ENCODE measurements around the gene GNAO1.

Gene GNAO1

DNA sequence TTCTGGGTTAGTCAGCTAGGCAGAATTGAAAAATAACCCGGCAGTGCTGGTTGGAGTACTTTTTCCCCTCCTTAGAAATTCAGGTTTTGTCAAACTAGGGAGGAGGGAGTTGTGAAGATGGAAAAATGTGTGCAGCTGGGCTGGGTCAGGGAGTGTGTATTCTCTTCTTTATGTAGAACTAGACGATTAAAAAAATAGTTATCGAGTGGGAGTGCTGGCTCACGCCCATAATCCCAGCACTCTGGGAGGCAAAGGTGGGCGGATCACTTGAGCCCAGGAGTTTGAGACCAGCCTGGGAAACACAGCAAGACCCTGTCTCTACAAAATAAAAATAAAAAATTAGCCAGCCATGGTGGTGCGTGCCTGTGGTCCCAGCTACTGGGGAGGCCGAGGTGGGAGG lies 106.4 kb downstream of the GNAO1 start:
- no peak overlapping the region for H2AFZ ChIP-seq (ENCODE audit: low read depth, low read length)
- no peaks in the 10 kb centered on the region for H3K9me3 ChIP-seq (ENCODE audit: low read length)
- H3K4me3 ChIP-seq (ENCODE audit: low read length) = no peak overlapping the region
- H3K36me3 ChIP-seq (ENCODE audit: insufficient read depth, low read length) = no peaks in the 10 kb centered on the region
- no peaks in the 10 kb centered on the region for H3K27me3 ChIP-seq (ENCODE audit: insufficient read depth, low read length)
- H3K4me1 ChIP-seq (ENCODE audit: insufficient read depth, low read length) = peaks cover 77% of the 10 kb centered on the region

DNA sequence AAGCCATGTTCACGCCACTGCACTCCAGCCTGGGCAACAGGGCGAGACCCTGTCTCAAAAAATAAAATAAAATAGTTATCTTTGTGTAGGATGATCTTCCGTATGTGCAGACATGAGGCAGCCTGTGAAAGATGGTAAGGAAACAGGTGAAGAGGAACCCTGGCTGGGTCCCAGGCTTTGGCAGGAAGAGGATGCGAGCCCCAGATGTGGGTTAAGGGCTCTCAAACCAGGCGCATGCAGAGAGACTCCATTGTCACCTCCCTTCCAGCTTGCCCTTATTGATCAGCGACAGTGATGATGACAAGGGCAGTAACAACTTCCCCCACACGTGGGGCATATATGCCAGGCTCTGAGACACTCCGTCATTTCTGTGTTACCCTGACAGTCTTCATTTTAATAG lies 106.8 kb downstream of the GNAO1 start:
- no peak overlapping the region for H3K4me3 ChIP-seq (ENCODE audit: low read length)
- H3K9me3 ChIP-seq (ENCODE audit: low read length) = no peaks in the 10 kb centered on the region
- H2AFZ ChIP-seq (ENCODE audit: low read depth, low read length) = no peak overlapping the region
- H3K4me1 ChIP-seq (ENCODE audit: insufficient read depth, low read length) = peaks cover 78% of the 10 kb centered on the region
- H3K36me3 ChIP-seq (ENCODE audit: insufficient read depth, low read length) = no peaks in the 10 kb centered on the region
- no peaks in the 10 kb centered on the region for H3K27me3 ChIP-seq (ENCODE audit: insufficient read depth, low read length)

DNA sequence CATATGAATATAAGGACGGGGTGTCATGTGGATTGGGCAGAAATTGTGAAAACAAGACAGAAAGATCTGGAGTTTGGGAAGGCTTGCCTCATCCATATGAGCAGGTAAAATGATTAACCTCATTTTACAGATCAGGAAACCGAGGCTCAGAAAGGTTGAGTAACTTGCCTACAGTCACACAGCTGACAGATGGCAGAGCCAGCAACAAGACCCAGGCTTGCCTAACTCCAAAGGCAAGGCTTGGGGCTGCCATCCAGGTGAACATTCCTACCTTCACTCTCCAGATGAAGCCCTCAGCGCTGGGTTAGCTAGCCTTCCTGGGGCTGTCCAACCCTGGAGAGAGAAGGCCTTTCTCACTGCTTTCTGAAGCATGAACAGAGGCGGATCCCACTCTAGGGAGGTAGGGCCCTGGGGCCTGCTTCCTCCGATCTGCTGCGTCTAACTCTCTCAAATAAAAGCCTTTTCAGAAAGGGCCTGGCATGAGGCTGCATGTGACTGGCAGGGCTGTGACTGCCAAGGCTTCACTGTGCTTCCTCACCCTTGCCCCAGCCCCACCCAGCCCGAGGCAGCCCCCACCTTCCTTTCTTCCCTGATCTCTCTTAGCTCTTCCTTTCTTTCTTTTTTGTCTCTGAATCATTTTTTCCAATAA lies 107.8 kb downstream of the GNAO1 start:
- Histone ChIP-seq H3K27me3 (ENCODE audit: insufficient read depth, low read length) (no peaks in the 10 kb centered on the region), H3K4me1 (ENCODE audit: insufficient read depth, low read length) (peaks cover 73% of the 10 kb centered on the region), H2AFZ (ENCODE audit: low read depth, low read length) (no peak overlapping the region), H3K36me3 (ENCODE audit: insufficient read depth, low read length) (no peaks in the 10 kb centered on the region), H3K4me3 (ENCODE audit: low read length) (no peak overlapping the region), H3K9me3 (ENCODE audit: low read length) (no peaks in the 10 kb centered on the region)

DNA sequence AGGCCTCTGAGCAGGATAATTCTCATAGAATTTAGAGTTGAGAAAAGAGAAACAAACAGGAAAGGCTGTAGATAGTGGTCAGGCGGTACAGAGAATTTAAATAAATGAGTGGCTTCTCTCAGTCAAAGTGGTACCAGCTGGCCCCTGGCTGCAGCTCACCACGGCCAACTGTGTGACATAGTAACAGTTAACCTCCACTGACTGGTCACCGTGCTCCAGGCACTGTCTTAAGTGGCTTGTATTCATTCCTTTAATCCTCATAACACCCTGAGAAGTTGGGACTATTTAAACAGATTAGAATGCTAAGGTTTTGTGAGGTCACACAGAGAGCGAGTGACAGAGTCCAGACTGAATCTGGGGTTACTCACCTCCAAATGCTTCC lies 108.9 kb downstream of the GNAO1 start:
- H3K27me3 ChIP-seq (ENCODE audit: insufficient read depth, low read length) = no peaks in the 10 kb centered on the region
- H2AFZ ChIP-seq (ENCODE audit: low read depth, low read length) = no peak overlapping the region
- H3K36me3 ChIP-seq (ENCODE audit: insufficient read depth, low read length) = no peaks in the 10 kb centered on the region
- H3K4me3 ChIP-seq (ENCODE audit: low read length) = no peak overlapping the region
- H3K4me1 ChIP-seq (ENCODE audit: insufficient read depth, low read length) = peaks cover 62% of the 10 kb centered on the region
- no peaks in the 10 kb centered on the region for H3K9me3 ChIP-seq (ENCODE audit: low read length)

DNA sequence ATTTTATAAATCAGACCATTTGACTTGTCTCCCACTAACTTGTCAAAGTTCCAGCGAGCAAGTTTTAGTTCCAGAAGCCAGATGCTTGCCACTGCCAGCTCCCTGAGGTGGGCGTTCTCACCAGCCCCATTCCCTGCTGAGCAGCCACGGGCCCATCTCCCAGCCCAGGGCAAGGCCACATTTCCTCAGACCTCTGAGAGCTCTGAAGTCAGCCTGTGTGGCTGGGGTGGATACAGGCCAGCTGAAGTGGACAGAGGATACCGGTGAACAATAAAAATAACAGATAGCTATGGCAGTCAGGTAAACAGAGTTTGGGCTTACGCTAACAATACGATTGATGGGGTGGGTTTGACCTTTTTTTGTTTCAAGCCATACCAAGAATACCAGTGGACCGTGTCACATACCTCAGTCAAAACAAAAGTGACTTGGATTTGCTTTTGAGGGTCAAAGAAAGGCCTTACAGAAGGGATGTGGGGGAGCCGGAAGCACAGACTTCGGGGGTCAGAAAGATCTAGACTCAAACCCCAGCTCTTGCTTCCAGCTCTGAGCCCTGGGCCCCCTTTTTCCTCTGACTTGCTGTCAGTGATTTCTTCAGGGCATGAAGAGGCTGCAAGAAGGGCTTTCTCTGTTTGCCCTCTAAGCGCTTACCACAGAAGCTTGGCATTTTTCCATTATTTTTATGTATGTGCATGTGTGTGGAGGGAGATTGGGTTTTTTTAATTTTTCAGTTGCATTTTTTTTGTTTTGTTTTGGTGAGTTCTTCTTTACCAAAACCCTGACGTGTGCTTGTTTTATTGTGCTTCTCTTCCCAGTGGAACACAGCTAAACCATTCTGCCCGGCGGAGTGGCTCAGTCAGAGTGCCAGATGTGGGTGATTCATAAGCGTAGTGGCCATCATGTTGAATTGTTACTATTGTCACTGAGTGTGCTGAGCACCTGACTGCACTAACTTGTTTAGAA lies 109.9 kb downstream of the GNAO1 start:
- Histone ChIP-seq H3K4me3 (ENCODE audit: low read length) (no peak overlapping the region), H2AFZ (ENCODE audit: low read depth, low read length) (no peak overlapping the region), H3K9me3 (ENCODE audit: low read length) (no peaks in the 10 kb centered on the region), H3K4me1 (ENCODE audit: insufficient read depth, low read length) (peaks cover 58% of the 10 kb centered on the region), H3K27me3 (ENCODE audit: insufficient read depth, low read length) (no peaks in the 10 kb centered on the region), H3K36me3 (ENCODE audit: insufficient read depth, low read length) (no peaks in the 10 kb centered on the region)

DNA sequence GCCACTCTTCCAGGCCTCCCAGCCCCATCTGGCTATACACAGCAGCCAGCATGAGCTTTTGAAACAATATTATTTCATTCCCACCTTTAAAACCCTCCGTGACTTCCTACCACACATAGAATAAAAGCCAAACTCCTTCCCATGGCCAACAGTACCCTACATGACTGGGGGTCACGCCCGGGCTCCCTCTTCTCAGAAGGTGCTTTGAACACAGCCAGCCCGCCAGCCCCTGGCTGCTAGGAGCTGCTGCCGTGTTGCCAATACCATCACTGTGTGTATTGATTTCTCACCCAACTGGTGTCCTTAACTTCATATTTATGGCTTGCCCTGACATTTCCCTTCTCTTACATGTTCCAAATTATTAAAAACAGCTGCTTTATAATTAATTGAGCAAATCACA lies 111.2 kb downstream of the GNAO1 start:
- peaks cover 52% of the 10 kb centered on the region for H3K4me1 ChIP-seq (ENCODE audit: insufficient read depth, low read length)
- H3K4me3 ChIP-seq (ENCODE audit: low read length) = no peak overlapping the region
- H3K9me3 ChIP-seq (ENCODE audit: low read length) = no peaks in the 10 kb centered on the region
- no peaks in the 10 kb centered on the region for H3K27me3 ChIP-seq (ENCODE audit: insufficient read depth, low read length)
- no peak overlapping the region for H2AFZ ChIP-seq (ENCODE audit: low read depth, low read length)
- H3K36me3 ChIP-seq (ENCODE audit: insufficient read depth, low read length) = no peaks in the 10 kb centered on the region

DNA sequence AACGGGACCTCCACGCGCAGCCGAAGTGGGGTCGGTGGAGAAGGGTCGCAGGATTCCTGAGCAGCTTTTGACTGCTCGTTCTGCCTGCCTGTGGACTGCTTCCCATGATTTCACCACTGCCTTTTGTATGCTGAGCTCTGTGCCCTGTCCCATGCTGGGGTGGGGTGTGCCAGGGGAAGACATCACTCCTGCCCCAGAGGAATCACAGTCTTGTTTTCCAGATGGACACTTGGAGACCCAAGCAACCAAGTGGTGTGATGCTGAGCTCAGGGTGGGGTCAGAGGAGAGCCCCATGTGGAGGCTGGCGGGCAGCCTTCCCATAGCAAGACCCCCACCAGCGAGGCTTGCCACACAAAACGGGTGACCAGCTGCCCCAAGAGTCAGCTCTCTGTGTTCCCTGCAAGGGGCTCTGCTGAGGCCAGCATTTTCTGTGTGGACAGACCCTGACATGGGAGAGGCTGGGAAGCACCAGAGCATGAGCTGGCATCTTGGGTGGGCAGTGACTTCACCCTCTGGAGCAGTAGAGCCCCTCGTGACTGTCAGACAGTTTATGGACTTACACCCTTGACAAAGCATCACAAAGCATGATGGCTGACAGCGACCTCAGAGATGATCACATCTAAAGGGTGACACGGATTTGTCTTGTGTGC lies 111.9 kb downstream of the GNAO1 start:
- Histone ChIP-seq H3K4me3 (ENCODE audit: low read length) (no peak overlapping the region), H3K4me1 (ENCODE audit: insufficient read depth, low read length) (peaks cover 46% of the 10 kb centered on the region), H3K36me3 (ENCODE audit: insufficient read depth, low read length) (no peaks in the 10 kb centered on the region), H3K9me3 (ENCODE audit: low read length) (no peaks in the 10 kb centered on the region), H3K27me3 (ENCODE audit: insufficient read depth, low read length) (no peaks in the 10 kb centered on the region), H2AFZ (ENCODE audit: low read depth, low read length) (no peak overlapping the region)

DNA sequence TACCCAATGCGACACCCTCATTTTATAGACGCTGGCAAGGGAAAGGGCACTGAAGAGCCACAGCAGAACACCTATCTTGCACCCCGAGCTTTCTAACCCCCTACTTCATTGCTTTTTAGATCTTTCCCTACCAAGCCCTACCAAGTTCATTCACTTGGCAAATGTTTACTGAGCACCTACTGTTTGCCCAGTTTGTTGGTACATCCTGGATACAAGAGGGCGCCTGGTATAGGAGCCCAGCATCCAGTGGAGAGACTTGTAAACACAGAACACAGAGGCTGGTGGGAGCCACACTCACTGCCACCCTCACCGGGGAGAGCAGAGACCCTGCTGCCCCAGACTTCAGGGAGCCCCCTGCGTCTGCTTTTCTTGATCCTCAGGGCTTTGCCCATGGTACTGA lies 112.6 kb downstream of the GNAO1 start:
- H3K27me3 ChIP-seq (ENCODE audit: insufficient read depth, low read length) = no peaks in the 10 kb centered on the region
- peaks cover 51% of the 10 kb centered on the region for H3K4me1 ChIP-seq (ENCODE audit: insufficient read depth, low read length)
- no peaks in the 10 kb centered on the region for H3K36me3 ChIP-seq (ENCODE audit: insufficient read depth, low read length)
- H3K4me3 ChIP-seq (ENCODE audit: low read length) = no peak overlapping the region
- no peaks in the 10 kb centered on the region for H3K9me3 ChIP-seq (ENCODE audit: low read length)
- no peak overlapping the region for H2AFZ ChIP-seq (ENCODE audit: low read depth, low read length)

DNA sequence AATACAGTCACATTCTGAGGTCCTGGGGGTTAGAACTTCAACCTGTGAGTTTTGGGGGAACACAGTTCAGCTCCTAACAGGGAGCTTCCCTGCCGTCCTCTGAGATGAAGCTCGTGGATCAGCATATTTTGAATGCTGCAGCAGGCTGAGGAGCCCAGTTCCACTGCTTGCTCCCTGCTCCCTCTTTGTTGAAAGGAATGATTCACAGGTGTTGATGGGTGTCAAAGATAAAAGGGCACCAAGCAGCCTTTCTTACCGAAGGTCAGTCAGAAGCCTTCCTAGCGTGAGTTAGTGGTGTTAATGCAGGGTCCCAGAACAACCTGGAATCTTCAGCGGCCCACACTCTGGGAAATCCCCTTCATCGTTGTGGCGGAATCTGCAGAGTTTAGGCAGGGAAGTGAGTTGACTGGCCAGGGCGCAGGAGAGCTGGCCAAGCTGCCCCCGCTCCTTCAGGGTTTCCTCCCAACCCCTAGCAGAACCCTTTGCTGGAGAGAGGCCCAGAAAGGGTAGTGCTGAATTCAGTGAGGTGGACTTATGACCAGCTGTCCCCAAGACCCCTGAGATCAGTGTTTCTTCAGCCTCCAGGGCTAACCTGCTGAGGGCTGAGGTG lies 114.8 kb downstream of the GNAO1 start:
- Histone ChIP-seq H2AFZ (ENCODE audit: low read depth, low read length) (no peak overlapping the region), H3K9me3 (ENCODE audit: low read length) (no peaks in the 10 kb centered on the region), H3K4me1 (ENCODE audit: insufficient read depth, low read length) (peaks cover 33% of the 10 kb centered on the region), H3K36me3 (ENCODE audit: insufficient read depth, low read length) (no peaks in the 10 kb centered on the region), H3K4me3 (ENCODE audit: low read length) (no peak overlapping the region), H3K27me3 (ENCODE audit: insufficient read depth, low read length) (no peaks in the 10 kb centered on the region)

DNA sequence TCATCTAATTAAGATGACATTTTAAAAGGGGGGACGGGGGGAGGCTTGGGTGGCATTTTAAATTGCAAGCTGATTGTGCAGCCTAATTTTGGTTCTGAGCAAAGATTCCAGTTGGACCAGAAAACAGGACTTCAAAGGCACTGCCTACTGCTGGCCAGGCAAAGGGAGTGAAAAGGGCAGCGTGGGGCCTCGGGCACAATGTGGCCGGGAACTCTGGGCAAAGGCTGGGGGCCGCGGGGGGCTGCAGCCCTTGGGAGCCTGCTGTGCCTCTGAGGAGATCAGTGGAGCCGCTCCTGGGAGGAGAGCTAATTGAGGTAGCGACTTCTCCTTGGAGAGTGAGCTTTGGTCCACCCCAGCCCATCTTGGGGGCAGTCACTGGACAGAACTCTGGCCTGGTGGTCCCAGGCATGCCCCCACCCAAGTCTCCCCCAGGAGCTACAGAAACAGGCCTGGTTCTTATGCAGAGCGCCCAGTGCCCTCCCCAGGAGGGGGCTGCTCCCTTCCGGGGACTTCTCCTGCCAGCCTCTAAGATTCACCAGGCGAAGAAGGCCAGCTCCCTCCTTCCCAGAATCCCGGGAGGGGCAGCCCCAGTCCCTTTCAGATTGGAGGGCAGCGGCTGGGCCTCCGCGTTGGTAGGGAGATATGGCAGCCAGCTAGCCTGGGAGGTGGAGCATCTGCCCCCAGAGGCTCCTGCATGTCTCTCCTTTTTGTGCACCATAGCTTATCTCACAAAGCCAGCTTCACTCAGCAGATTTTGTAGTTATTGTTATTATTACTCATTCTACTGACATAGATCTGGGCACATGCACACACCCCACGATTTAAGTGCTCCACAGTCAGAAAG lies 115.6 kb downstream of the GNAO1 start:
- Histone ChIP-seq H2AFZ (ENCODE audit: low read depth, low read length) (no peak overlapping the region), H3K27me3 (ENCODE audit: insufficient read depth, low read length) (no peaks in the 10 kb centered on the region)

DNA sequence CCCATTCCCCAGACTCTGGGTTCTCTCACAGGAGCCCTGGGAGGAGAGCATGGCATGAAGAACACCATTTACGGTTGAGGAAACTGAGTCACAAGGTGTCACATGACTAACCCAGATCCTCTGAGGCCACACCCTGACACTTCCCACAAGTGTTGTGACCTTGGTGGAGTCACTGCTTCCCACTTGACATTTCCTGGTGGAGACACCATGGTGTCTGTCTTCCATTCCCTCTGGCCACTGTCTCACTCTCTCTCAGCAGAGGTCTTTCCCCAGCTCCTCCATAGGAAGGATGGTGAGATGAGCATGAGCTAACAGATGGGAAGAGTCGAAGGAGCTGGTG lies 116.2 kb downstream of the GNAO1 start:
- H2AFZ ChIP-seq (ENCODE audit: low read depth, low read length) = no peak overlapping the region
- no peaks in the 10 kb centered on the region for H3K9me3 ChIP-seq (ENCODE audit: low read length)
- H3K4me1 ChIP-seq (ENCODE audit: insufficient read depth, low read length) = peaks cover 24% of the 10 kb centered on the region
- no peak overlapping the region for H3K4me3 ChIP-seq (ENCODE audit: low read length)
- no peaks in the 10 kb centered on the region for H3K36me3 ChIP-seq (ENCODE audit: insufficient read depth, low read length)
- no peaks in the 10 kb centered on the region for H3K27me3 ChIP-seq (ENCODE audit: insufficient read depth, low read length)

More for the DNA sequence above, 115.6 kb downstream of the GNAO1 start:
- Histone ChIP-seq H3K4me3 (ENCODE audit: low read length) (no peak overlapping the region), H3K36me3 (ENCODE audit: insufficient read depth, low read length) (no peaks in the 10 kb centered on the region), H3K9me3 (ENCODE audit: low read length) (no peaks in the 10 kb centered on the region), H3K4me1 (ENCODE audit: insufficient read depth, low read length) (peaks cover 24% of the 10 kb centered on the region)

DNA sequence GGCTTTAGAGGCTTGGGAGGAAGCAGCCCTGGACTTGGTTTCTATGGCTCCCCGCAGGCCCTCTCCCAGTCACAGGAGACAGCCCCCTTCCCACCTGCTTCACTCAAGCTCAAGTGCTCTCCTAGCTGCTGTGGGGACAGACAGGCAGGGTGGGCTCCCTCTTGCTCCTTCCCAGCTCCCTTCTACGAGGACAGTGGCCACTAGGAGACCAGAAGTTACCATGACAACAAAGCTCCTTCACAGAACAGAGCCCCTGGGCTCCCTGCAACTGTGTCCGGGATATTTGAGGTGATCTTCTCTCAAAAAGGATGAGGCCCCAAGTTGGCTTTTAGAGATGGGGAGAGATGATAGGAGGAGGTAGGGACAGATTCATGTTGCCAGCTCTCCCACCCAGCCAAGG lies 117.7 kb downstream of the GNAO1 start:
- Histone ChIP-seq H2AFZ (ENCODE audit: low read depth, low read length) (no peak overlapping the region), H3K27me3 (ENCODE audit: insufficient read depth, low read length) (no peaks in the 10 kb centered on the region), H3K4me1 (ENCODE audit: insufficient read depth, low read length) (peaks cover 21% of the 10 kb centered on the region), H3K9me3 (ENCODE audit: low read length) (no peaks in the 10 kb centered on the region), H3K4me3 (ENCODE audit: low read length) (no peak overlapping the region), H3K36me3 (ENCODE audit: insufficient read depth, low read length) (no peaks in the 10 kb centered on the region)
